ENCODE data around the gene TSBP1.
"Not testable (repeated sequence)": the region's sequence is repeated elsewhere in the genome, so short reads cannot be mapped to it uniquely, and the experiment has no call there.

The TSBP1 gene

DNA sequence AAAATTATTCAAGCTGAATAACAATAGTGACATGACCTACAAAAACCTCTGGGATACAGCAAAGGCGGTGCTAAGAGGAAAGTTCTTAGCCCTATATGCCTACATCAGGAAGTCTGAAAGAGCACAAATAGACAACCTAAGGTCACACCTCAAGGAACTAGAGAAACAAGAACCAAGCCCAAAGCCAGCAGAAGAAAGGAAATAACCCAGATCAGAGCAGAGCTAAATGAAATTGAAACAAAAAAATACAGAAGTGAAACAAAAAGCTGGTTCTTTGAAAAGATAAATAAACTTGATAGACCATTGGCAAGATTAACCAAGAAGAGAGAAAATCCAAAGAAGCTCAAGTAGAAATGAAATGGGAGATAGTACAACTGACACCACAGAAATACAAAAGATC lies 100.3 kb downstream of the TSBP1 start:
- DNase-seq = no peak

DNA sequence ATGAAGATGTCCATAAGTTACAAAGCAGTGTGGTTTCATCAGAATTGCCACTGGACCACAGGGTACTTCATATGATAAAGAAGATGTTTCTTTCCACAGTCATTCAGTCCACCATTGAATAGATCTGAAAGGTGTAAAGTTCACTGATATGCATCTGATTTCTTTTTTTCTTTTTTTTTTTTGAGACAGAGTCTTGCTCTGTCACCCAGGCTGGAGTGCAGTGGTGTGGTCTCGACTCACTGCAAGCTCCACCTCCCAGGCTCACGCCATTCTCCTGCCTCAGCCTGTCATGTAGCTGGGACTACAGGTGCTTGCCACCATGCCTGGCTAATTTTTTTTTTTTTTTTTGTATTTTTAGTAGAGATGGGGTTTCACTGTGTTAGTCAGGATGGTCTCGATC lies 103.2 kb downstream of the TSBP1 start:
- DNase-seq = not testable (repeated sequence)

DNA sequence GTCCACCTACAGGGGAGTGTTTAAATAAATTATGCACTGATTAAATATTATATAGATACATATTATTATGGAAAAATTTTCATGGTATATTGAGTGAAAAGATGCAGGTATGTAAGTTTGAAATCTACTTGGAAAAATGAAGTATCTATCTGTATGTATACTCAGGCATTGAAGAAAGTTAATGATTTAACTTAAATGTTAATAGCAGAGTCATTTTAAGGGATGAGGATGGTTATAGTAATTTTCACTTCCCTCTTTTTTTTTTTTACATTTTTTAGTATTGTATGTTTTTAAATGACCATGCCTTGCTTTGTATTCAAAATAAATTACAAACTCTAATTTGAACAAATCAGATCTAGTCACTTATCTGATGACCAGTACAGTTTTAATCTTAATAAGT lies 104.7 kb downstream of the TSBP1 start:
- no peak for DNase-seq

DNA sequence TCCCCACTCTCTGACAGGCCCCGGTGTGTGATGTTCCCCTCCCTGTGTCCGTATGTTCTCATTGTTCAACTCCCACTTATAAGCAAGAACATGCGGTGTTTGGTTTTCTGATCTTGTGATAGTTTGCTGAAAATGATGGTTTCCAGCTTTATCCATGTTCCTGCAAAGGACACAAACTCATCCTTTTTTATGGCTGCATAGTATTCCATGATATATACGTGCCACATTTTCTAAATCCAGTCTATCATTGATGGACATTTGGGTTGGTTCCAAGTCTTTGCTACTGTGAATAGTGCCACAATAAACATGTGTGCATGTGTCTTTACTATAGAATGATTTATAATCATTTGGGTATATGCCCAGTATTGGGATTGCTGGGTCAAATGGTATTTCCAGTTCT lies 114.4 kb downstream of the TSBP1 start:
- not testable (repeated sequence) for DNase-seq

DNA sequence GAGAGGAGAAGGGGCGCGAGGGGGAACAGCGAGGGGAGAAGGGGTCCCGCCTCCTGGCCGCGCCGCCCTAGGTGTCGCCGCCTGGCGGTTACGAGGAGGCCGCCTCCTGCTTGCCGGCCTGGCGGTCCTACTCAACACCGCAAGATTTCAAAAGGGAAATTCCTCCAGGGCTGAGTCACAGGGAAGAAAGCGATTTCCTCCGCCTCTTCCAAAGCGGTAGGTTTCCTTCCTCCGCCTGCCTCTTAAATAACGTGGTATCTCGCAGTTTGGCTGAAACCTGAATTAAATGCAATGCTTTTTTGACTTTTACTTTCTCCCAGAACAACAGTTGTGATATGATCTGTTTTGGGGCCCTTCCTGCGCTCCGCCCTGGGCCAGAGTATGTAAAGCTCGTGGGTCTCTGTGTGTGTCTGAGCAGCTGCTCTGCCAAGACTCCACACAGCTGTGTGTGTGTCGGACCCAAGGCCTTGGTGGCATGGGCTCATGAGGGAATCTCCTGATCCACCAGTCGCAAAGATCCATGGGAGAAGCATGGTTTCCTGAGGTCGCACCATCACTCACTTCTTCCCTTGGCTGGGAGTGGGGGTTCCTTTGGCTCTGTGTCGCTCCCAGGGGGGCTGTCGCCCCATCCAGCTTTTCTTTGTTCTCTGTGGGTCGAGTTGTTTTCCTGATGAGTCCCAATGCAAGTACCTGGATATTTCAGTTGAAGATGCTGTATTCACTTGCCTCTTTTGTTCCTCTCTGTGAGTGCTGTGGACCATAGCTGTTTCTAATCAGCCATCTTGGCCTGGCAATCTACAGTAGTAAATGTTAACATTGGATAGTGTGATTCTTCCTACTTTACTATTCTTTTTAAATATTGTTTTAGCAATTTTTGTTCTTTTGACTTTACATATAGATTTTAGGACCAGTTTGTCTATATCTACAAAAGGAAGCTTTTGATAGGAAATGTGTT lies 116.2 kb downstream of the TSBP1 start:
- DNase-seq = peak; percentile 55

DNA sequence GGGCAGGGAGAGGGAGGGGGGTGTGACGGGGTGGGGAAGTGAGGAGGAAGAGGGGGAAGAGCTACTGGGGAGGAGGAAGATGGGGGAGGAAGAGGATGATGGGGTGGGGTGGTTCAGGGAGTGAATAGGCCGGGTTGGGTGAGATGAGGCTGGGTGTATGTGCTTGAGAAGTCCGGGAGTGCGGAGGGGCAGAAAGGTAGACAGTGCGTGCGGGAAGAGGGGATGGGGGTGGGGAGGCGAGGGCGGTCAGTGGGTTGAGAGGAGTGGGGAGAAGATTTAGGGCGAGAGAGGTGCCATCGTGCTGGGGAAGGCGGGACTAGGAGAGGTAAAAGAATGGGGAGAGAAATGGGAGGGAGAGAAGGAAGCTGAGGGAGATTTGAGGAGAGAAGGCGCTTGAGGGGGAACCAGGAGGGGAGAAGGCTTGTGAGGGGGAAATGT lies 116.9 kb downstream of the TSBP1 start:
- no peak for DNase-seq

DNA sequence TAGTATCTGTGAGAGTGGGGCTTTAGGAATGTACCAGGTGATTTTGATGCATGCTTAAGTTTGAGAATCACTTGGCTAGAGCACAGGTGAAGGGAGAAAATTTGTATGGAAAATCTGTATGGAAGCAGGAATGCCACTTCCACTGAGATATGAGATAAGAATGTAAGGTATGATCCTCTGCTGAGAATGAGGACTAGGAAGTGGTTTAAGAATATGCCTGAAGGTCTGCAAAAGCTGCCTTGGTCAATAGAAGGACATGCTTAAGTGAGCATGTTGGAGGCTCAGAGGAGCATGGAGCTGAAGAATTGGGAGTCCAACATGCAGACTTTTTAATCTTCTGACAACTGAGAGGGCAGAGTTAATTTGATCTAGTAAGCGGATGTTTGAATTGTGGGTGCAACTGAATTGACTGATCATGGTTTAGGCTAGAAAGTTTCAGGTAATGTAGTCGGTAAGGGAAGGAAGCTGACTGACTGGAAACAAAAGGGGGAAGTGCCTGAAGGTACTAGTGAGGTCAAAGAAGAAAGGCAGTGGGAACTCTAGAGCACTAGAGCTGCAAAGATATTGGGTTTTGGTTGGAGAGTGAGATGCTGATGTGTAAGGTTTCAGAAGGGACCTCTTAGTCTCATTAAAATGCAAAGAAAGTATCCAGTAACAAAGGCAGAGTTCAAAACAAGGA lies 119.2 kb downstream of the TSBP1 start:
- no peak for DNase-seq

DNA sequence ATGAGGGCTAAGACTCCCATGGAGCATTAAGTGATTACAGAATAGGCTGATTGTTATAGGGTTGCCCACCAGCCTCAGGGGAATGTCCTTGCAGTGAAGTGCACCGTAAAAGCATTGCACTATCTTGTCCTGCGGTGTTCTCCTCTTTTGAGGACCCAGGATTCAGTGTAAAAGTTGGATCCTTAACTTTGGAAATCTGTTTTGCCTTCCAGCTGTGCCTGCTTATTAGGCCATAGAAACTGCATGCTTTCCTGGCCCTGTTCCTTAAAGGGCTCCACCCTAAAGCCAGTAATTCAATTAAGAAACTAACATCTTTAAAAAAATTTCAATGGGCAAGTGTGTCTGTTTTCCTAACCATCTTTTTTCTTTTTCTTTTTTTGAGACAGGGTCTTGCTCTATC lies 122.4 kb downstream of the TSBP1 start:
- DNase-seq = no peak

DNA sequence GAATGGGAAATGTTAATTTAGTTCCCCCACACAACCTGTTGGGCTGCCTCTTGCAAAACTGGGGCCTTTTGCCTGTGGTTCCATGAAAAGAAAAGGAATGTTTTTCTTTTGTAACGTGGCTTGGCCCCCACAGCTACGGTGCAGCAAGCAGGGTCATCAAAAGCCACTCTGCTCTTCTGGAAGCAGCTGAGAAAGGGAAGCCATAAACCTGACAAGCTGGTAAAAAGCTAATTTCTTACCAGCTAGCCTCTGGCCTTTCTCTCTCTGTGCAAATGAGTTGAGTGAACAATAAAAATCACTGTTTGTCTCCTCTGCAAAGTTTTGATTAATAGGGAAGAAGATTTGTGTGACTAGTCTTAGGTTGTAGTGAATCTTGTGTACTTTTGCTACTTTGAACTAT lies 124.3 kb downstream of the TSBP1 start:
- no peak for DNase-seq

DNA sequence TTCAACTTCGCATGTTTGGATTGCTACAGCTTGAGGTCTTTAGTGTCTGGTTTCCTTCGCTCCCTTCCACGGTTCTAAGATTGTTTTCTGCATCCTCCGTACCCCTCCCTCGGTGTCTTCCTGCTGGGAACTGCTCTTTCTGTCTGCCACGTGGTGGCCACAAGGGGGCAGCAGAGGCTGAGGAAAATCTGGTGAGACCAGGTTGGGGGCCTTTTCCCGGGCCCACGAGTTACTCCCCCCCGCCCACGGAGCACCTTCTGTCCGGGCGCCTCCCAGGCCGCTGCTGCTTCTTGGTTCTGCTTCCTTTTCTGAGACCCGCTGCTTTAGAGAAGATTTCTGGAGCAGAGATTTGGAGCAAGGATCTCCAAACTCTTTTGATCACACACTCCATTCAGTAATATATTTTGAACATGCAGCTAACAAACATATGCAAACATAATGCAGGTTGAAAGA lies 126.7 kb downstream of the TSBP1 start:
- DNase-seq = peak; percentile 62

DNA sequence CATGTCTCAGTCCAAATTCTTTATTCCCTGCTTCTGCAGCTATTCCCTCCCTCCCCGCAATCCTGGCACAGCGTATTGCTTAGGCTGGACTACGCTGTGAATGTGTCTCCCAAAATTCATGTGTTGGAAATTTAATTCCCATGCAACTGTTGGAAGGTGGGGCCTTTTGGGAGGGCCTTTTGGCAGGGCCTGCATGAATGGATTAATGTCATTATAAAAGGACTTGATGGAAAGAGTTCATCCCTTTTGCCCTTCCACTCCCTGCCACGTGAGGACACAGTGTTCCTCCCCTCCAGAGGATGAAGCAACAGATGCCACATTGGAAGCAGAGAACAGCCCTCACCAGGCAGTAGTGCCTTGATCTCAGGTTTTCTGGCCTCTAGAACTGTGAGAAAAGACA lies 127.4 kb downstream of the TSBP1 start:
- no peak for DNase-seq

Data from activated T-cell treated with anti-CD3 and anti-CD28 coated beads for 4 hours (primary cell).